Measurements from ENCODE around the gene CNNM3.

Gene CNNM3

DNA sequence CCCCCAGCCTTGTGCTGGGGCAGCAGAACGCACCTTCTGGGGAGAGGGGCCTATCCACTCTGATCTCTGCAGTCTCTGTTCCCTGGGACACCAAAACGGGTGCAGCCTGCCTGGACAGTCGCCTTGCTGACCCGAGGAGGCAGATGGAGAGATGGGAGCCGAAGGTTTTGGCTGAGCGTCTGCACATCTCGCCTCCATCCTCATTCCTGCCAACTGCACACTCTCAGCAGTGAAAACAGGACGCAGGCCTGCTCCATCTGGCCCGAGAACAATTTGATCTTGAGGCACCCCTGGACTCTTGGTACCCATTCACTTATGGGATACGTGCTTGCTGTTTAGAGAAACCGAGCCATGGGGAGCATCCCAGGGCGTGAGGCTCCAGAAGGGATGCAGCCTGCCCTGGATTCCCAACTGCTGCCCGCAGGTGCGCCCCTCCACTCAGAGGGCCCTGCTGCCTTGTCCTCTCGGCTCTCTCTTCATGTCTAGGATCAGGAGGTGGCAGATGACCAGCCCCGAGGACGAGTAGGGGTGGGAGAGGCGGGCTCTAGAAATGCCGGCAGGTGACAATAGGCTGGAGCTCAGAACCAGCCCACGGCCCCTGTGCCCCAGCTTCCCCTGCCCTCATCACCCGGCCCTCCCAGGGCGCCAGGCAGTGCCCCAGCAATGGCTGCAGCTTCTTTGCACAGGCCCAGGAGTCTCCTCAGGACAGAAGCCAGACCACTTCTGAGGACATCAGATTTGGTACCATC lies 62.9 kb downstream of the CNNM3 start:
- TF ChIP-seq, protein P1, sequence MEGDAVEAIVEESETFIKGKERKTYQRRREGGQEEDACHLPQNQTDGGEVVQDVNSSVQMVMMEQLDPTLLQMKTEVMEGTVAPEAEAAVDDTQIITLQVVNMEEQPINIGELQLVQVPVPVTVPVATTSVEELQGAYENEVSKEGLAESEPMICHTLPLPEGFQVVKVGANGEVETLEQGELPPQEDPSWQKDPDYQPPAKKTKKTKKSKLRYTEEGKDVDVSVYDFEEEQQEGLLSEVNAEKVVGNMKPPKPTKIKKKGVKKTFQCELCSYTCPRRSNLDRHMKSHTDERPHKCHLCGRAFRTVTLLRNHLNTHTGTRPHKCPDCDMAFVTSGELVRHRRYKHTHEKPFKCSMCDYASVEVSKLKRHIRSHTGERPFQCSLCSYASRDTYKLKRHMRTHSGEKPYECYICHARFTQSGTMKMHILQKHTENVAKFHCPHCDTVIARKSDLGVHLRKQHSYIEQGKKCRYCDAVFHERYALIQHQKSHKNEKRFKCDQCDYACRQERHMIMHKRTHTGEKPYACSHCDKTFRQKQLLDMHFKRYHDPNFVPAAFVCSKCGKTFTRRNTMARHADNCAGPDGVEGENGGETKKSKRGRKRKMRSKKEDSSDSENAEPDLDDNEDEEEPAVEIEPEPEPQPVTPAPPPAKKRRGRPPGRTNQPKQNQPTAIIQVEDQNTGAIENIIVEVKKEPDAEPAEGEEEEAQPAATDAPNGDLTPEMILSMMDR (conservative IDR thresholded peaks at IDR 0.05; ENCODE audit: low read depth) = no peak
- CTCF ChIA-PET = interaction anchor here (0.6 kb wide), 3 partner anchors 72 to 558 kb away, joined by 3 read pairs; no protein-coding TSS in a partner anchor
- no peak for DNase-seq (ENCODE audit: low spot score)
- no peak overlapping the region for H3K27ac ChIP-seq
- POLR2A ChIA-PET (ENCODE audit: low non-redundant PET) = no interaction called here

DNA sequence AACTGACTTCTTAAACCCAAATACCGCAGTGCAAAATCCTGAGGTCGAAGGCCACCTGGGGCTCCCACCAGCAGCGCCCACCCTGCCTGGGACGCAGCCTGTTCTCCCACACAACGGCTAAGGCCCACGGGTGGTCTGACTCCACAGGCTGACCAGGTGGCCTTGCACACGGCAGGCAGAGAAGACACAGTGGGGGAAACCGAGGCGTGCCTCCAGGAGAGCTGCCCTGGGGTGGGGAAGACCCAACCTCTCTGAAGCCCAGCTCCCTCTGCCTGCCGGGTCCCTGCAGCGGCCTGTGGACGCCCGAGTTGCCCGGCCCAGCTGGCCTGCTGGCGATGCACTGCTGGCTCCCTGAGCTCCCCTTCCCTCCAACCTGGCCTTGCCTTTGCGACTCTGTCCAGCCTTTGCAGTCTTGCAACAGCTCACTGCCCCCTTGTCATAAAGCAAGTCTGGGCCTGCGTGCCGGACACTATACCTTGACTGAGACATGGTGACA lies 63.5 kb downstream of the CNNM3 start:
- no peak overlapping the region for H3K27ac ChIP-seq
- ChIA-PET POLR2A (ENCODE audit: low non-redundant PET) (no interaction called here), CTCF (interaction anchor here (0.6 to 0.7 kb wide), 4 partner anchors 15 to 559 kb away, joined by 3 to 6 read pairs (median 3); no protein-coding TSS in a partner anchor)
- TF ChIP-seq, protein P1 (conservative IDR thresholded peaks at IDR 0.05; ENCODE audit: low read depth) = no peak
- no peak for DNase-seq (ENCODE audit: low spot score)

DNA sequence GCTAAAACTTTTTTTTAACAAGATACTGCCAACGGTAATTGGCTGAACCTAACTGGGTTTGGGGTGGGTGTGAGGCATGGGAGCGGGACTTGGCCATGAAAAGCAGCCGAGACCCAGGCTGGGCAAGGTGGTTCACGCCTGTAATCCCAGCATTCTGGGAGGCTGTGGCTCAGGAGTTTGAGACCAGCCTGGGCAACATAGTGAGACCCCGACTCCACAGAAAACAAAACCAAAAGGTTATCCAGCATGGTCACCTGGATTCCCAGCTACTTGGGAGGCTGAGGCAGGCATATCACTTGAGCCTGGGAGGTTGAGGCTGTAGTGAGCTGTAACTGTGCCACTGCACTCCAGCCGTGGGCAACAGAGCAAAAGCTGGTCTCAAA lies 64.8 kb downstream of the CNNM3 start:
- CTCF ChIA-PET = interaction anchor here (1.0 kb wide), 1 partner anchor 12 kb away, joined by 3 read pairs; no protein-coding TSS in a partner anchor
- no peak for DNase-seq (ENCODE audit: low spot score)
- TF ChIP-seq, protein P1 (conservative IDR thresholded peaks at IDR 0.05; ENCODE audit: low read depth) = no peak
- no peak overlapping the region for H3K27ac ChIP-seq
- POLR2A ChIA-PET (ENCODE audit: low non-redundant PET) = no interaction called here

DNA sequence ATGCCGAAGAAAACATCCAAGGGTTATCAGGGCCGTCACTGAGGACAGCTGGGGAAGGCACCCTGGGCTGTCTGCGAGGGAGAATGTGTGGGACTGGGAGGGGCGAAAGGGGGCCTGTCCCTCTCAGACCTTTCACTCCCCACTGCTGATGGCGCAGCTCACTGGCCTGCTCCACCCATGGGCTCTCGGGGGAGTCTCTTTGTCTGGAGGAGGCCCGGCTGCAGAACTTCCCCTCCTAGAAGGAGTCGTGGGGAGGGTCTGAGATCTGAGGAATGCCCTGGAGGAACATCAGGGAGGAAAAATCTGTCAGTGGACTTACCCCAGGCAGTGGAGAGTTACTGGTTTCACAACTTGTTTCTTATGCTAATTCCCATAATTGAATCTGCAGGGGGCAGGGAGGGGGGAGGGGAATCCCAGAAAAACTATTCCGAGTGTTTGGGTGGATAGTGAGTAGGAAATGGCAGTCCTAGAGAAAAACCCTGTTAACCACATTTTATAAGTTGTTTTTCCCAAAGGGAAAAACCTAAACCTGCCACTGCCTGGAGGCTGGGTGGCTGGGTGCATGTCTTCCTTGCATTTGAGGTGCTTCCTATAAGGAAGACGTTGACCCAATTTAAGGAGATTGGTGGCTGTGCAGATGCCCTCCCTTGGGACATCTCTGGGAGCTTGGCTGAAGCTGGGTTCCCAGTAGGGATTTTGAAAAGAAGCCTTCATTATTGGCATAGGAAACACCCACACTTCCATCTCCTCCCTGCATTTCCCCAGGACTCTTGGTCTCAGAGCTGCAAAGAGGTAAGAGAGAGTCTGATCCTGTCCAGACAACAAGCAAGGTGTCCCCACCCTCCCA lies 65.5 kb downstream of the CNNM3 start:
- peak overlapping the region; percentile 45 for H3K27ac ChIP-seq
- ChIA-PET CTCF (no interaction called here), POLR2A (ENCODE audit: low non-redundant PET) (interaction anchor here (1.0 kb wide), 1 partner anchor 45 kb away, joined by 3 read pairs; no protein-coding TSS in a partner anchor)
- DNase-seq (ENCODE audit: low spot score) = no peak
- TF ChIP-seq, protein P1 (conservative IDR thresholded peaks at IDR 0.05; ENCODE audit: low read depth) = no peak

DNA sequence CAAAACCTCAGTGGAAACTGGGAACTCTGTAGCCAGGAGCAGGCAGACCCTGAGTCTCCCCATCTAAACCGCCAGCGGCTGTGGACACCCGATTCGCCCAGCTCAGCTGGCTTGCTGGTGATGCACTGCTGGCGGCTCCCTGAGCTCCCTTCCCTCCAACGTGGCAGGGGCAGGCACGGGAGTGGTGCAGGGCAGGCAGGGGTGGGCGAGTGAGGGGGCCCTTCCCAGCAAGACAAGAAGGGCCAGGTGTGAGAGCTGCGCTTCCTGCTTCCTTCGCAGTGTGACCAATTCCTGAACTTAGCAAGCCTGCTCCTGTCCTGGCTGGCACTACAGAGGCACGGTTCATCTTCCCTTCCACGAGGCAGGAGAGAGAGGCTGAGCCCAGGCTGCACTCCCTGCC lies 66.2 kb downstream of the CNNM3 start:
- TF ChIP-seq, protein P1 (conservative IDR thresholded peaks at IDR 0.05; ENCODE audit: low read depth) = no peak
- DNase-seq (ENCODE audit: low spot score) = no peak
- POLR2A ChIA-PET (ENCODE audit: low non-redundant PET) = interaction anchor here (1.0 kb wide), 1 partner anchor 44 kb away, joined by 3 read pairs; no protein-coding TSS in a partner anchor
- H3K27ac ChIP-seq = peak overlapping the region; percentile 45
- CTCF ChIA-PET = interaction anchor here (0.6 kb wide), 1 partner anchor 783 kb away, joined by 5 read pairs; no protein-coding TSS in a partner anchor

DNA sequence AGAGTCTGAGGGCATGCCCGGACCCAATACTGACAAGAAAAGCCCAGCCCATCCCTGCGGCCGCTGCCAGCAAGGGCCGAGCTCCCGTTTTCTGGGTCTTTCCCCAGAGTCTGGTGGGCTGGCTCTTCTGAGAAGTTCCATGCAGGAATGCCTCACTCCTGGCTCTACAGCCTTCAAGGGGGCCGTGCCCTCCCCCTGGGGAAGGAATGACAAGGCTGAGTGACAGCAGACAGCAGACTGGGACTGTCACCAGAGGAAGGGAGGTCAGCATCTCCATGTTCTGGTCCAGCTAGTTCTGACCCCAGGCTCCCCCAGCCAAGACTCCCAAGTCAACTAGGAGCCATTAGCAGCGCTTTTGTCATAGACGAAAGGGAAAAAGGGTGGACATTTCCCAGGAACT lies 66.8 kb downstream of the CNNM3 start:
- DNase-seq (ENCODE audit: low spot score) = no peak
- H3K27ac ChIP-seq = peak overlapping the region; percentile 45
- TF ChIP-seq, protein P1 (conservative IDR thresholded peaks at IDR 0.05; ENCODE audit: low read depth) = no peak
- ChIA-PET CTCF (interaction anchor here (0.6 kb wide), 1 partner anchor 44 kb away, joined by 3 read pairs; no protein-coding TSS in a partner anchor), POLR2A (ENCODE audit: low non-redundant PET) (interaction anchor here (2.0 kb wide), 1 partner anchor 45 kb away, joined by 5 read pairs; no protein-coding TSS in a partner anchor)
